GM10266 (cell line): Measurements from ENCODE around the gene CD22.

Source experiments
- DNase-seq: peaks from one replicate; pipeline ENCODE4 v3.0.0; 2012; ENCODE audit errors: extremely low spot score
- TF ChIP-seq, protein P1 (sequence below): IDR thresholded peaks from 2 replicates; pipeline ENCODE4 v1.5.1; 2012; ENCODE audit warnings: mild to moderate bottlenecking, low read depth; ENCODE audit not compliant: control insufficient read depth, insufficient read depth; ENCODE audit errors: missing control alignments

Gene CD22

DNA sequence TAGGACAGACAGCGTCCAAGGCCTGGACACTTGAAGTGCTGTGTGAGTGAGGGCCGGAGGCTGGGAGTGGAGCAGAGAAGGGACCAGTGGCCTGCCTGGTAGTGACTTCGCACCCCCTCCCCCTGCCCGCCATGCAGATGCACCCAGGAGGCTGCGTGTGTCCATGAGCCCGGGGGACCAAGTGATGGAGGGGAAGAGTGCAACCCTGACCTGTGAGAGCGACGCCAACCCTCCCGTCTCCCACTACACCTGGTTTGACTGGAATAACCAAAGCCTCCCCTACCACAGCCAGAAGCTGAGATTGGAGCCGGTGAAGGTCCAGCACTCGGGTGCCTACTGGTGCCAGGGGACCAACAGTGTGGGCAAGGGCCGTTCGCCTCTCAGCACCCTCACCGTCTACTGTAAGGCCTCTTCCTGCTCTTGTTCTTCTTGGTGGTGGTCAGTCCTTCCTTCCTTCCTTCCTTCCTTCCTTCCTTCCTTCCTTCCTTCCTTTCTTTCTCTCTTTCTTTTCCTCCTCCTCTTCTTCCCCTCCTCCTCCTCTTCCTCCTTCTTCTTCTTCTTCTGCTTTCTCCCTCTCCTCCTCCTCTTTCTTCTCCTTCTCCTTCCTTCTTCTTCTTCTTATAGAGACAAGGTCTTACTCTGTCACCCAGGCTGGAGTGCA is 12.7 kb downstream of the CD22 start:
- no peak for DNase-seq
- TF ChIP-seq, protein P1, sequence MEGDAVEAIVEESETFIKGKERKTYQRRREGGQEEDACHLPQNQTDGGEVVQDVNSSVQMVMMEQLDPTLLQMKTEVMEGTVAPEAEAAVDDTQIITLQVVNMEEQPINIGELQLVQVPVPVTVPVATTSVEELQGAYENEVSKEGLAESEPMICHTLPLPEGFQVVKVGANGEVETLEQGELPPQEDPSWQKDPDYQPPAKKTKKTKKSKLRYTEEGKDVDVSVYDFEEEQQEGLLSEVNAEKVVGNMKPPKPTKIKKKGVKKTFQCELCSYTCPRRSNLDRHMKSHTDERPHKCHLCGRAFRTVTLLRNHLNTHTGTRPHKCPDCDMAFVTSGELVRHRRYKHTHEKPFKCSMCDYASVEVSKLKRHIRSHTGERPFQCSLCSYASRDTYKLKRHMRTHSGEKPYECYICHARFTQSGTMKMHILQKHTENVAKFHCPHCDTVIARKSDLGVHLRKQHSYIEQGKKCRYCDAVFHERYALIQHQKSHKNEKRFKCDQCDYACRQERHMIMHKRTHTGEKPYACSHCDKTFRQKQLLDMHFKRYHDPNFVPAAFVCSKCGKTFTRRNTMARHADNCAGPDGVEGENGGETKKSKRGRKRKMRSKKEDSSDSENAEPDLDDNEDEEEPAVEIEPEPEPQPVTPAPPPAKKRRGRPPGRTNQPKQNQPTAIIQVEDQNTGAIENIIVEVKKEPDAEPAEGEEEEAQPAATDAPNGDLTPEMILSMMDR: no peak

DNA sequence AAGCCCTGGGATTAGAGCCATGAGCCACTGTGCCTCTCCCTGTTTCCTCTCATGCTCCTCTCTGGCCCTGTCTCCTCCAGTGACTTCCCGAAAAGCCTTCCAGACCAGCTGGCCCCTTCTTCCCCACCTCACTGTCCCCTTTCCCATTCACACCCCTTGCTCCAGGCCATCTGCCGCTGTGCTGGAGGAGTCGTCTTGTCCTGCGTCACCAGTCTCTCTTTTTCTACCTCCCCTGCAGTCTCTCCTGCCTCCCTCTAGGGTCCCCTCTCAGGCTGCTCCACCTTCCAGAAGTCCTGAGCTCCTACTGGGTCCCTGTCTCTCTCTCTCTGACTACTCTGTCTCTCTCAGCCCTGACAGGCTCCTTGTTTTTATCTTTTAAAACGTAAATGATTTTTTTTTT is 13.4 kb downstream of the CD22 start:
- no peak for DNase-seq
- TF ChIP-seq, protein P1: no peak

DNA sequence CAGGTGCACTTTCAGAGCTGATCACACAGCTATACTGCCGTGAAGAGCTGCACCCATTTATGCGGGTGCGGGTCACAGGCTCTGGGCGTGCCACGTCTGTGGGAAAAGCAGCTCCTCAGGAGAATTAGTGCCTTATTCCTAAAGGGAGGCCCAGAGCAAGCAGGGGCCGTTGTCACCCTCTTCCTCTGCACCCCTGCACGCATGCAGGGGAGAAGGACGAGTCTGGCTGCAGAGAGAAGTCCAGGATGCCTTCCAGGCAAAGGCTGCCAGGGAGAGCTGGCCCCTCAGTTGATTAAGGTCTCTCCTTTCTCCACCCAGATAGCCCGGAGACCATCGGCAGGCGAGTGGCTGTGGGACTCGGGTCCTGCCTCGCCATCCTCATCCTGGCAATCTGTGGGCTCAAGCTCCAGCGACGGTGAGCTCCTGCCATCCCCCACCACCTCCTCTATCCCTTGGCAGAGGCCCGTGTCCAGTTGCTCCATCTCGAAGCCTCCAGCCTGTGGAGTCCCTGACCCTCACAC is 15.6 kb downstream of the CD22 start:
- TF ChIP-seq, protein P1: no peak
- no peak for DNase-seq

DNA sequence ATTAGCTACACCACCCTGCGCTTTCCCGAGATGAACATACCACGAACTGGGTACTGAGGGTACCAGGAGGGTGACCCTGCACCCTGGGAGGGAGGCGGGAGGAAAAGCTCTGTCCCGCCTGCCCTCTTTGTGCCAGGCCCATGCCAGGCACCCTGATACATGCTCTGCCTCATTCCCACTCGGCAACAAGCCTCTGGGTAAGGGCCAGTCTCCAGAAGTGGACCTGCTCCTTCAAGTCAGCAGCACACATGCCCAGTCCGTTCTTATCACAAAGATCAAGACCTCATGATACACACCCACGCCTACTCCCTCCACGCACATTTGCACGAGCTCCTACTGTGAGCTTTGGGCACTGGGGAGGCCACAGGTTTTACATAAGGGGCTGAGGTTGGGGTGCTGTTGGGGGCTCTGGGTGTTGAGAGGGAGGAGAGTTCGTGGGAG is 16.7 kb downstream of the CD22 start:
- TF ChIP-seq, protein P1: no peak
- no peak for DNase-seq

DNA sequence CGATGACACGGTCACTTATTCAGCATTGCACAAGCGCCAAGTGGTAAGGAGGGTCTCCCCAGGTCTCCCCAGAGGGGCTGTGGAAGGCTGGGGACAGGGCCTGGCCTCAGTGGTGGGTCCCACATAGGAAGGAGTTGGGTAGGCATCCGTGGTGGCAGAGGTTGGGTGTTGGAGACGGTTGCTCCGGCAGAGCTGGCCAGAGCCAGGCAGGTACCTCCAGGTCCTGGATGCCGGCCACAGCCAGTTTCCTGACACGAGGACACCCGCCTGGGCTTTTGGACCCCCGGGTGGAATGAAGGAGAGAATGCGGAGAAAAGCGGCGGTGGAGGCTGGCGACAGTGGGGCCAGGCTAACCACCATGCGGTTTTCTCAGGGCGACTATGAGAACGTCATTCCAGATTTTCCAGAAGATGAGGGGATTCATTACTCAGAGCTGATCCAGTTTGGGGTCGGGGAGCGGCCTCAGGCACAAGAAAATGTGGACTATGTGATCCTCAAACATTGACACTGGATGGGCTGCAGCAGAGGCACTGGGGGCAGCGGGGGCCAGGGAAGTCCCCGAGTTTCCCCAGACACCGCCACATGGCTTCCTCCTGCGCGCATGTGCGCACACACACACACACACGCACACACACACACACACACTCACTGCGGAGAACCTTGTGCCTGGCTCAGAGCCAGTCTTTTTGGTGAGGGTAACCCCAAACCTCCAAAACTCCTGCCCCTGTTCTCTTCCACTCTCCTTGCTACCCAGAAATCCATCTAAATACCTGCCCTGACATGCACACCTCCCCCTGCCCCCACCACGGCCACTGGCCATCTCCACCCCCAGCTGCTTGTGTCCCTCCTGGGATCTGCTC is 17.4 kb downstream of the CD22 start:
- DNase-seq: peak; percentile 69
- TF ChIP-seq, protein P1: no peak

DNA sequence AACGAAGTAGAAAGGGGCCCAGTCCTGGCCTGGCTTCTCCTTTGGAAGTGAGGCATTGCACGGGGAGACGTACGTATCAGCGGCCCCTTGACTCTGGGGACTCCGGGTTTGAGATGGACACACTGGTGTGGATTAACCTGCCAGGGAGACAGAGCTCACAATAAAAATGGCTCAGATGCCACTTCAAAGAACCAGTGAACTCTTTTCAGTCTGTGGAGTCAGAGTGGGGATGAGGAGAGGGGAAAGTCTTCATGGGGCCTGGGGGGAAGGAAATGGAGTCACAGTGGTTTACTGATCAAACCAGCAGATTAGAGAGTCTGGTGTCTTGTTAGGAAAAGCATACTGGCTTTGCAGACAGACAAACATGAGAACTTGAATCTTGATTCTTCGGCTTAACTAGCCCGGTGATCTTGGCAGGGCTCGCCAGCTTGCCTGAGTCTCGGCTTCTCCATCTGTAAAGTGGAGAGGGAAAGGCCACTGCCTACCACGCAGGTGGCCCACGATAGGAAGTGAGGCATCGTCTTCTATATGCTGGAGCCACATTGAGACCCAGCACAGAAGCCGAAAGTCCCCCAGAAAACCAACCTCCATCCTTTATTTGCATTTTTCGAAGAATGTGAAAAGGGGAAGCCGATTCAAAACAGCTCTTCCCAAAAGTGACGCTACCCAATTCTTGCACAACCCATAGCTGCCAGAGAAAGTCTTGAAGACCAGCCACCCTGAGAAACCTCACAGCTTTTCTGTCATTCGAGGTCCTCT is 18.4 kb downstream of the CD22 start, which contains the start of gene FFAR1:
Gene FFAR1, plus strand, starts transcription at position 732 of the 759 bp plus-strand sequence. CDS start 3,650 bp downstream, outside the sequence.
- DNase-seq: peak; percentile 84
- TF ChIP-seq, protein P1: no peak
